ENCODE measurements around the gene RIC8B.

Gene RIC8B

GRCh38 chr12:106845902-106846301 lies 71.4 kb downstream of the RIC8B start:
- H3K36me3 Mint-ChIP-seq (ENCODE audit: low read depth): peaks cover 21% of the 10 kb centered on the region
- H3K9me3 Mint-ChIP-seq: peaks cover 4% of the 10 kb centered on the region

GRCh38 chr12:106847861-106848260 lies 73.4 kb downstream of the RIC8B start:
- peaks cover 29% of the 10 kb centered on the region for H3K36me3 Mint-ChIP-seq (ENCODE audit: low read depth)
- no peak for TF ChIP-seq CTCF (IDR thresholded peaks at IDR 0.05)
- no peak overlapping the region for H3K4me3 Mint-ChIP-seq
- no peak overlapping the region for H3K27ac Mint-ChIP-seq
- peaks cover 4% of the 10 kb centered on the region for H3K9me3 Mint-ChIP-seq
- H3K27me3 Mint-ChIP-seq (ENCODE audit: low read depth, poor library complexity): no peaks in the 10 kb centered on the region
- H3K4me1 Mint-ChIP-seq: no peaks in the 10 kb centered on the region
- DNase-seq: no peak

More at GRCh38 chr12:106845902-106846301, 71.4 kb downstream of the RIC8B start:
- no peak overlapping the region for H3K27ac Mint-ChIP-seq
- H3K4me3 Mint-ChIP-seq: no peak overlapping the region
- peaks cover 8% of the 10 kb centered on the region for H3K4me1 Mint-ChIP-seq
- TF ChIP-seq CTCF (IDR thresholded peaks at IDR 0.05): no peak
- no peak for DNase-seq
- H3K27me3 Mint-ChIP-seq (ENCODE audit: low read depth, poor library complexity): no peaks in the 10 kb centered on the region

- peaks cover 4% of the 10 kb centered on the region for H3K9me3 Mint-ChIP-seq
- no peak for TF ChIP-seq CTCF (IDR thresholded peaks at IDR 0.05)
- no peak for DNase-seq
- H3K4me3 Mint-ChIP-seq: no peak overlapping the region
- H3K27me3 Mint-ChIP-seq (ENCODE audit: low read depth, poor library complexity): no peaks in the 10 kb centered on the region
- no peak overlapping the region for H3K27ac Mint-ChIP-seq
- peaks cover 6% of the 10 kb centered on the region for H3K4me1 Mint-ChIP-seq
- H3K36me3 Mint-ChIP-seq (ENCODE audit: low read depth): peaks cover 29% of the 10 kb centered on the region
Measured at GRCh38 chr12:106851306-106851705, 76.8 kb downstream of the RIC8B start.

- no peaks in the 10 kb centered on the region for H3K27me3 Mint-ChIP-seq (ENCODE audit: low read depth, poor library complexity)
- peaks cover under 1% of the 10 kb centered on the region for H3K9me3 Mint-ChIP-seq
- no peak for TF ChIP-seq CTCF (IDR thresholded peaks at IDR 0.05)
- peaks cover 6% of the 10 kb centered on the region for H3K4me1 Mint-ChIP-seq
- DNase-seq: no peak
- no peak overlapping the region for H3K27ac Mint-ChIP-seq
- peaks cover 30% of the 10 kb centered on the region for H3K36me3 Mint-ChIP-seq (ENCODE audit: low read depth)
- H3K4me3 Mint-ChIP-seq: no peak overlapping the region
Measured at GRCh38 chr12:106854723-106855122, 80.2 kb downstream of the RIC8B start.

- no peak for TF ChIP-seq CTCF (IDR thresholded peaks at IDR 0.05)
- H3K27me3 Mint-ChIP-seq (ENCODE audit: low read depth, poor library complexity): no peaks in the 10 kb centered on the region
- H3K36me3 Mint-ChIP-seq (ENCODE audit: low read depth): peaks cover 30% of the 10 kb centered on the region
- H3K4me1 Mint-ChIP-seq: peaks cover 6% of the 10 kb centered on the region
- H3K4me3 Mint-ChIP-seq: no peak overlapping the region
- no peak for DNase-seq
- H3K9me3 Mint-ChIP-seq: no peaks in the 10 kb centered on the region
- no peak overlapping the region for H3K27ac Mint-ChIP-seq
Measured at GRCh38 chr12:106855221-106855758, 80.8 kb downstream of the RIC8B start.

All from nephron progenitor cell (in vitro differentiated cells).